T-helper 1 cell treated with Interleukin-12 subunit alpha and Interleukin-12 subunit beta and Interleukin-4 antibody, amounts not matched to agents 30 ng/mL and 1 ng/mL, for 36 hours (primary cell): ENCODE results near the gene CATSPER3. TPM values are rescaled to one million over a fixed set of nuclear protein-coding genes. Genes with fewer than 3 reads are reported as not detected.

Experiments used
- intact Hi-C: fragments of 100-400 bp; cut with micrococcal nuclease; formaldehyde crosslinking; loops from one replicate; pipeline ENCODE4 v1.15.1; 2024
- total RNA-seq: library from RNA; stranded (reverse); gene quantifications from 2 replicates; pipeline ENCODE4 v1.2.3, GENCODE V29; 2022

Gene CATSPER3
- total RNA-seq, 1 donor from 2014 or later: 1.5 TPM

DNA sequence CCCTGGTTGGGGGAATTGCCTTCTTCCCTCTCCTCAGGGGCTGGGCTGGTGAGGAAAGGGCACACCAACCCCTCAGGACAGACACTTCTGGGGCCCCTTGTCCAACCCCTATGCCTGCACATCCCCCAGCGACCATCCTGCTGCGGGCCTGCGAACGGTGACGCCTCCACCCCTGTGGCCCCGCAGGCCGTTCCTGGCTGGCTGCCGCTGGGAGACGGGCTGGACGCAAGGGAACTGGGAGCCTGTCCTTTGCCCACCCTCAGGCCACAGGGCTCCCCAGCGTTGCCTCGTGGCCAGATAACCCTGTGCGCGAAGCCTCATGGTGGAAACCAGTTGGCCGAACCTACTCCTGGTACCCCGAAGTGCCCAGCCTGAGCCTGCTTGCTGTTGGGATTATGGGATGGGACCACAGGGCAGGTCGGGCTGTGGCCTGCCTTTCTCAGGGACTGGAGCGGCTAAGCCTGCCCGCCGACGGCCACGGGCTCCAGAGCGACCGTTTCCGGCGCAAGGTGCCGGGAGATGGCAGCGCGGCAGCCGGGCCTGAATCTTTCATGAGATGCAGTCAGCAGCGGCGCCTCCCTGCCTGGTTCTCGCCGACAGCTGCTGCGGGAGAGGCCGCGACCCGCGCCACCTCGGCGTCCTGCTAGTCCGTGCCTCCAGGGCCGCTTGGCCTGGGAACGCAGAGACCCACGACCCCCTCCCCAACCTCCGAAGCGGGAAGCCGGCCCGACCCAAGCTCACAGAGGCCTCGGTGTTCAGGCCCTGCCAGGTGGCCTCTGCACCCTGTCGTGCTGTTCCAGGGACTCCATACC lies 72.8 kb downstream of the CATSPER3 start:
- intact Hi-C loops: no loop called here

DNA sequence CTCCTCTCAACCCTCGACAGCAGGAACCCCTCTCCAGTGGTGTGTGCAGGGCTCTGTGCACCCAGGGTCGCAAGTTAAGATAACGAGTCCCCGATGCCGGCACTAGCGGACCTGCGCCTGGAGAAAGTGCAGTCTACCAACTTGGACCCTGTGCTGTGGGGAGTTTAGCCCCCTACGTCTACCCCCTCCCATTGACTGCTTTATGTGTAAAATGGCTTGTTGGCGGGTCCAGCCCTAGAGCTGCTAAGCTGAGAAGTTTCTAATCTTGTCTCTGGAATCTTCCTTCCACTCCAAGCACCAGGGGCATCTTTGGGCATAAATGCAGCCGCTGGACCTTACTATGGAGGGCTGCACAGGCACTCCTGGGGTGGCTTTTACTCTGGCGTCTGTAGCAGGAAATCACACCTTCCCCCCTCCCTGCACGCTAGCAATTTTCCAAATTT lies 73.5 kb downstream of the CATSPER3 start:
- intact Hi-C loops: no loop called here

DNA sequence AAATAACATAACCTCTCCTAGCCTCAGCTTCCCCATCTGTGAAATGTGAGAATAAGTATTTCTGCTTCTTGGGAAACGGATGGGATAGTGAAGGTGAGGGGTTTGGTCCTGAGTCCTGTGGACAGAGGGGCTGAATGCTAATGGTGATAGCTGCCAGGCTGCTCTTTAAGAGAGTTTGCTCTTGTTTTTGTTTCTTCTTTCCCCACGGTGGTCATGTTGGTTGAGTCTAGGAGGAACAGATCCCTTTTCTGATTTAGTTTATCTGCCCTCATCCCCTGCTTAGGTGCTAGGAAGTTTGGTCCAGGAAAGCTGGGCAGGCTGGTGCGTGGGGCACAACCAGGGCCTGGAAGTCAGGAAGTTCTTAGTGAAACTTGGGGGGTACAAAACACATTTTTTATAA lies 74.0 kb downstream of the CATSPER3 start:
- intact Hi-C loops: no loop called here

DNA sequence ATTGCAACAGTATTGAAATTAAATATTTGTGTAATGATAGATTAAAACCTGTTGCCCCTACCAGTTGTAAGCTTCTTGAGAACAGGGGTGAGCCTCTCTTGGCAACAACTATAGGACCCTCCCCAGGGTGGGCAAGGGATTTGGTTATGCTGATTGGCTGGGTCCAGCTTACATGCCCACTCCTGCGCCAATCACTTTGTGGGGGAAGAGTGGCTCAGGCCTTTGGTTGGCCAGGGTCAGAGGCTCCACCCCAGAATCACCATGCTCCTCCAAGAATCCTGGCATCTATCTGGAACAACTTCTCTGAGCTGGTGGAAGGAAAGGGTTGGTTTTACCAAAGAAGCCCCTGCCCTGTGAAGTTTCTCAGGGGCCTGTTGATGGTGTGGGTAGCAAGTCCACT lies 74.9 kb downstream of the CATSPER3 start:
- intact Hi-C loops: no loop called here

DNA sequence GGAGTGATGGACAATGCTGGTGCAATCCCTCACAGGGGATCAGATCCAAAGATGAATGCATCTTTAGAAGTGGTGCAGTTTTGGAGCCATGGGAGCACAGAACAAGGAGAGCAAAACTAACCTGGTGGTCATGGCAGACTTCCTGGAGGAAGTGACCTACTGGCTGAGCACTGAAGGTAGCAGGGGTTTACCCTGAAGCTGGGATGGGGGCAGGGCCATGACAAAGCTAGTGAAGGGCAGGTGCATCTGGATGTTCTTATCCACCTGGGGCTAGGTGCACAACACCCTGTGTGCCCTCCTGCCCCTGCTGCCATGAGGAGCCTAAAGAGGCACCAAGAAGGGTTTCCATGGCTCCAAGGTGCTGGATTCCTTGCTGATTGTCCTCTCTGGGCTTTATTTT lies 77.8 kb downstream of the CATSPER3 start:
- intact Hi-C loops: no loop called here

DNA sequence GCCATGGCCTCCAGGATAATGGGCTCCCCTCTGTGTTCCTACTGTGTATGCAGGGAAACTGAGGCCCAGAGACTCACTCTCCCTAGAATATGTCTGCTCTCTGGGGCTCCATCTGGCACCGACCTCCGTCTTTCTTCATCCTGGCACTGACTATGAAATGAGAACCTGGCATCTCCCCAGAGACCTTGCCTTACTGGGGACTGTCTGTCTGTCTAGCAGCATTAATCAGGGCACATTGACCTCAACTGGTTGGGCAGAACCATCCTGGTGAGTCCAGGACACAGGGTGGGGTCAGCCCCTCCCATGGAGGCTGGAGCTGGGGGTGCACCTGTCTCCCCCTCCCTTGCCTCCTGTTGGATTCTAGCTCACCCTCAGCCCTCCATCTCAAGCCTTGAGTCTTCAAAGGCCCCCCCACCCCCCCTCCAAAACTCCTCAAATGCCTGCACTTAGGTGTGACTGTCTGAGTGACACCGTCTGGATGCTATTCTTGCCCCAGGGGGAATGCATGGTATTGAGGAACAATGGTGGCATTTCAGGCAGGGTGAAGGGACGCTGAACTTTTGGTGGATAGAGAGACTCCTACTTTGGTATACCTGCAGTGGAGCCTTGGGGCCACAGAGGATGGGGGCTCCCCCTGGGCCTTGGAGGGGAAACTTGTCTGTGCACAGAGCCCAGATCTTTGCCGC lies 79.1 kb downstream of the CATSPER3 start:
- intact Hi-C loops: no loop called here

DNA sequence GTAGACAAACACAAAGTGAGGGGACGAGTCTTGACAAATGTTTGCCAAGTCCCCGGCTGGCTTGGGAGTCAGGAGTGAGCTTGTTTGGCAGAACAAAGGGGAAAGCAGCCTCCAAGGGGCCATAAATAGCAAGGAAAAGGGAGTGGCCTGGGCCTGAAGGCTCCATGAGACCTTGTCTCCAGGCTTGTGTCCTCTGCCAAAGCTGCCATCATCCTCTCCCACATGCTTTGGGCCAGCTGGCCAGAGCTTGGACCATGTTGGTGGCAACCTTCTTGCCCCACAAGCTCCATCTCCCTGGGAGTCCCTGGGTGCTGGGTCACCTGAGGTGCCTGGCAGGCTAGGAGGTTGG lies 79.6 kb downstream of the CATSPER3 start:
- intact Hi-C loops: no loop called here

DNA sequence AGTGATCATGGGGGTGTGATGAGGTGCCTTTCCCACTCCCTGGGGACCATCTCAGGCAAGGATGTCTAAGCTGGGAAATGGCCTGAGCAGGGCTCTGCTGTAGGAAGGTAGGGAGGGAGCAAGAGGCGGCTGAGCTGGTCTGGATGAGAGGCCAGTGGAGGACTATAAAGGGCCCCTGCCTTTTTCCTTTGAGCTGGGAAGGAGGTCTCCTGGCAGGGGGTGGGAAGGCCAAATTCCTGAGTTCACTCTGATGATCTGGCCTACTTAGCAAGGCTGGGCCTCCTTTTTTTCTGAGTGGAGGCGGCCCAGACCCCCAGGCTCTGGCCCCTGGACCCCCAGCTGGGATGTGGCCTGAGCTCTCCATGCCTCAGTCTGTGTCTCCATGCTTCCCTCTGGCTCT lies 80.6 kb downstream of the CATSPER3 start:
- intact Hi-C loops: no loop called here

DNA sequence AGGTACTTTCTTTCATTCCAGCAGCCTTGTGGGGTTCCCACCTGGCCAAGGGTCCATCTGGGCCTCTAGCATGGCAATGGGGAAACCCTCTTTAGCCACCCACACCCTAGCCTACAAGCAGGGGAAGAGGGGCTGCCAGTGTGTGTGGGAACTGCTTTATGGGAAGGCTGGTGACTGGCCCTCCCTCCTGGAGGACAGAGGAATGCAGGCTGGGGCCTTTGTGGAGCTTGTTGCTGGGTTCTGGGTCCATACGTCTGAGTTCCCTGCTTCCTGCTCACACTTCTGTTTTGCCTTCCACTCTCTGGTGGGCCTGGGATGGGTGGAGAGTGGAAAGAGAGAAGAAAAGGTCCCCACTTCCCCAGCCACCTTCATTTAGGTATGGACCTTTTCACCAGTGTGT lies 81.2 kb downstream of the CATSPER3 start:
- intact Hi-C loops: no loop called here

DNA sequence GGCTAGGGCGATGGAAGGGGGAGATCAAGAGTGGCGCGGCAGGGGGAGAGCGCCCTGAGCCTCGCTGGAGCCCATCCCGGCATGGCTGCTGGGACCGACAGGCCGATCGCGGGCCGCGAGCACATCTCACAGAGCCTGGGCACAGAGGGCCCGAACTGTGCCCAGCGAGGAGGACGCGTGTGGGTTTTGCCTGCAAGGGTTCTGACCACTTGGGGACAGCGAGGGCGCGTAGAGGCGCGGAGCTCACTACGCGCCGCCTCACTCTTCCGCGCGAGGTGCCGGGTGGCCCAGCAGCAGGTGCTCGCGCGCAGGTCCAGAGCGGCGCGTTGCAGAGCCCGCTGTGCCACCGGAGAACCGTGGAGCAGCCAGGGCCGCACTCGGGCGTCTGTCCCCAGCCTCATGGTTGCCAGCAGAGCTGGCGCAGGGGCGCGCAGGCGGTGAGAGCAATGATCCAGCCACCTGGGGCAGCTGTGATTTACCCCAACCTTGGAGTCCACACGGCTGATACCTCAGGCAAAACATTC lies 82.6 kb downstream of the CATSPER3 start:
- intact Hi-C loops: no loop called here

DNA sequence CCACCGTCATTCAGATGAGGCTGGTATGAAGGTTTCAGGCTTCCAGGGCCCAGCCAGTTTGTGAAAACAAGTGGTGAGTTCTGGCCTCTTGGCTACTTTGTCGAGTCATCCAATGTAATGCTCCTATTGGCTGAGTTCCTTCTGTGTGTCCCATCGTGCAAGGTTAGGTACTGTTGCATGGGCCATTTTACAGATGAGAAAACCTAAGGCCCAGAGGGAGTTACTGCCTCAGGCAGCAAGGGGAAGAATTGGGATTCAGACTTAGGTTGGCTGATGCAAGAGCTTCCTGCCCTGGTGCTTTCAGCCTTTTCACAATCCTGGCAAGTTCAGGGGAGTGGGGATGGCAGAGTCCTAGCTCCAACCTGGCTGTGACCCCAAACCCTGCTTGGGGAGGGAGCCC lies 83.7 kb downstream of the CATSPER3 start:
- intact Hi-C loops: no loop called here

DNA sequence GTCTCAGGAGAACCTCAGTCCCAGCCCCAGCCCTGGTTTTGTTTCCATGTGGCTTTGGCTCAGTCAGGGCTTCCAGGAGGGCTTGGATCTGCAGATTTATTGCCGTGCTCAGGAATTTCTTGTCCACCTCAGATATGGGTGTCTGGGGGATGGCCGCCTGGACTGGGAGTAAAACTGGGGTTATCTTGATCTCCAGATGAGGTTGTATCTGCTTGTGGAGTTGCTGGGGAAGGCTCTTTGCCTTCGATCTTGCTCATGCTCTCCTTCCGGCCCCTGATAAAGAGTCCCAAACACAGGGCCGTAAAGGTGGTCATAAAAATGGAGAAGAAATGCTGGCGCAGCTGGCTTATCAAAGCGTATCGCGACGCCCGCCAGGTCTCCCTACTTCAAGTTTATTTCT lies 84.2 kb downstream of the CATSPER3 start:
- intact Hi-C loops: no loop called here

DNA sequence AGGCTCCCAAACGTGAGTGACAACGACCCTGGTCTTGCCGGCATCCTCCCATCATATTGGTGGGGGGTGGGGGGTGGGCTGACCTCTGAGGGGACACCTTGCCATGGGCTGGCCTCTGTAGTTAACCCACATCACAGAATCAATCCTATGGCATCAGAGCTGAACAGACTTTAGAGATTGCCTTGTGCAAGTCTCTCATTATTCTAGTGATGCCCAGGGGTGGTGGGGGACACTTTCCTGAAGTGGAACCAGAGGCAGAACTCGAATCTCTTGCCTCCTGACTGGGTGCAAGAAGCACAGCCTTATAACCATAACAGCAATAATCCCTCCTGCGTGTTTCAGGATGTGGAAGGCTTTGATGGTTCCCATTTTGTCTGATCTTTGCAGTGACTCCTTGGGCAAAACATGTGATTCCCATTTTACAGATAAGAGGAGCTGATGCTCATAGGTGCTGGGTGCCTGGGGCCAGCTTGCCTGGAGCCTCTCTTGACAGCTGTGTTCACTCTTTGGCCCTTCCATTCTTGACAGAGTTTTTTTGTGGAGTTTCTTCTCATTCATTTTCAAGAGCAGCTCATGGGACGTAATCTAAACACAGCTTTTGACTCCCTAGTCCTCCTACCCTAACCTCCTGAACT lies 84.9 kb downstream of the CATSPER3 start:
- intact Hi-C loops: no loop called here

DNA sequence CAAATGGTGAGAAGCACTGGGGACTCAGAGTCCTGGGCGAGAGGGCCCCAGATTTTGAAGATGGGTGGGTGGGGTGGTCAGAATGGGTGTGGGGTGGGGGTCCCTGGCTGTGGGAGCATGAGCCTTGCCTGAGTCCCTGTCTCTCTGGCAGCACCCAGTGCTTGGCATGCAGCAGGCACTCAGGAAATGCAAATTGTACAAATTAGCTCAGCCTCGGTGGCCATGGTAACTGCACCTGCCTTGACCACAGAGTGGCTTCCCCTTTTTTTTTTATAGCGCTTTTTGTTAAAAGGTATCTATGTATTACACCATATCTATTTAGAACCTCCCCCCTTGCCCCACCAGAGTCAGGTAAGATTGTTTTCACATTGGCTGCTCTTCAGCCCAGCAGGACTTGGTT lies 85.6 kb downstream of the CATSPER3 start:
- intact Hi-C loops: no loop called here

DNA sequence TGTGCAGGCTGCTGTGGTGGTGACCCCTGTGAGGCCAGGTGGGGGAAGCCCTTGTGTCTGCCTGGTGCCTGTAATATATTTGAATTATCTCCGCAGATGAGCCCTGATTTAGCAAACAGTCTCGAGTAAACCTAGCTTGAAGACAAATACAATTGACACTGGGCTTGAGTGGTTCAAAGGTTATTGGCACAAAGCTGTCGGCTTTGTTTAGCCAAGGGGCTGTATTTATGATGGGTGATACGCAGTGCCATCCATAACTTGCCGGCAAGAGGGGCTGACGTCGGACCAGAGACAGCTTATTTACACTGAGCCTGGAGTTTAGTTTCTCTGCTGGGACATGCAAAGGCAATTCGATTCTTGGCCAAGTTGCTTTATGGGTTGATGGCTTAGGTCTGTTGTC lies 86.3 kb downstream of the CATSPER3 start:
- intact Hi-C loops: no loop called here

DNA sequence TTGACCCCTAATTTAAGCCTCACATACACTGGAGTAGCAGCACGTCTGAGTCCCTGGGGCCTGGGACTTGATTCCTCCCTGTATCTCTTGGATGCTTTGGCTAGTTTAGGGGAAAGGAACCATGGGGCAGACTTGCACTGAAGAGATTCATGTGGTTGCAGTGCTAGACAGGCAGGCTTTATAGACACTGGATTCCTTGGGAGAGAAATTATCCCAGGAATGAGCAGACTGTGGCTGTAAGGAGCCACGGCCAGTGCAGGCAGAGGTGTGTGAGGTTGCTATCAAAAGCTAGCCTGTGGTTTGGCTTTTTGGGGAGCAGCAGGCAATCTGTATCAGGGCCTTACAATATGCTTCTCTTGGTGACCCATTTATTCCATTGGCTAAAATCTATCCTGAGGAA lies 86.8 kb downstream of the CATSPER3 start:
- intact Hi-C loops: no loop called here

DNA sequence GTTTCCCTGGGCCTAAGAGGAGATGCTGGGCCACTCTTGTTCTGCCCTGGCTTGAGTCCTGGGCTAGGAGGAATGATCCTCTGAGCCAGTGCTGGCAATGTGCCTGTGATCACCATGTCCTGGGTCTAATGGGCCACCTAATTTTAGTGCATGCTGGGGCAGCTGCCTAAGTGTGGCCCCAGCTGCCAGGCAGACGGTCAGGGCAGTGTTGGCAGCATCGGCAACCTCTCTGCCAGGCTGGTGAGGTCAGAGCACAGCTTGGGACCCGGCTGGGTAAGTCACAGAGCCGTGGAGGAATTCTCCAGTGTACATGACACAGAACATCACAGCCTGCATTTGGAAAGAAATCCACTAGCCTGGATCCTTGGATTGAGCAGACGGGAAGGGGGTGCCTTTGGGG lies 87.7 kb downstream of the CATSPER3 start:
- intact Hi-C loops: no loop called here

DNA sequence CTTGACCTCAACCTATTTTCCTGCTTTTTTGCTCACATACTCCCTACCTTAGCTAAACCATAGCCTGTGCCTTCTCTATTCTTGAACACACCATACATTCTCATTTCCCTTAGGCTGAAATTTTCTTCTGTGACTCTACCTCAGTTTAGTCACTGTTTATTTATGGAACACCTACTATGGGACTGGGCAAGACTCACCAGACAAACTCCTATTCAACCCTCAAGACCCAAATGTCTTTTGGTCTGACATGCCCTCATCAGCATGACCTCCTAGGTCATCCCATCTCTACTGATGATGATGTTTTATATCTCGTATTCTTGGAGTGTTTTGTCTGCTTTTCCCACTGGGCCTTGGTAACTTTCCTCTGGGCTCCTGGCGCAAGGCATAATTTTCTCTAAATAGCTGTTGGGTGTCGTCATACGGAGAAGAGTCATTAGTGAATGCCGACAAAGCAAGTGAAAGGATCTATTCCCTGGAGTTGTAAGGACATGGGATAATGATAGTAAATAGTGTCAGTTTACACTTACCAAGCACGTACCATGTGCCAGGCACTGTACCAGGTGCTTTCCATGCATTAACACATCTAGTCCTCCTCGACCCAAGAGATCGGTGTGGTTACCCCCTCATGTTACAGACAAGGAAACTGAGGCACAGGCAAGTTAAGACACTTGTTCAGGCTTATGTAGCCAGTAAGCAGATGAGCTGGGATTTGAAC lies 88.8 kb downstream of the CATSPER3 start:
- intact Hi-C loops: no loop called here

DNA sequence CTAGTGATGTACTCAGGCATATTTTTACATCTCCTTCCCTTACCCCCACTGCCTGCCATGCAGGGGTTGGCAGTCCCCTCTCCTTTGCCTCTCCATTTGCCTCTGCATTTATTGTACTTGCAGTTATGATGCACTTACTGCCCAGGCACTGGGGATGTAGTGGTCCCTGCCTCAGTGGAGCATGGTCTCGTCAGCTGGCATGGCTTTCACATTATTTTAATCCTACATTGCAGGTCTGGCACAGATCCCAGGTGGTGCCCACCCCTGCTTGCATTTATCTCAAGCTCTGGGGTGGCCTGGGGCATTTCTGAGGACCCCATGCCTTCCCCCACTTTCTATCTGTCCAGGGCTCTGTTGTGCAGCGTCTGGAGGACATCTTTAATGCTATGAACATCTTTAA lies 89.5 kb downstream of the CATSPER3 start:
- intact Hi-C loops: no loop called here

DNA sequence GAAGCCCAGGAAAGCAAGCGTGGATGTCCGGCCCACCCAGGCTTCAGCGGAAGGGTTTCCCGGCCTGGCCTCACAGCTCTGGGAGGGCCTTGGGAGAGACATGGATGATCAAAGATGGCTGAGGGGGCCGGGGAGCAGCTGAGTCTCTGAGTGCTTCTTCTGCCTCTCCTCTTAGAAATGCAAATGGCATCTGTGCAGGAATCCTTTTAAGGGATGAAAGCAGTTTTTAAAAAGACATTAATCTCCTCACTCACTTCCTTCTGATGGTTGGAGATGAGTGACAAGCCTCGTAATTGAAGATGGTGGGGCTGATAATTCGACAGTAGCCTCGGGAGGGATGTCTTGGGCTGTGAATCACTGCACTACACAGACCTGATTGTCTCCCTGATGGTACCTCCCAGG lies 90.6 kb downstream of the CATSPER3 start:
- intact Hi-C loops: no loop called here

DNA sequence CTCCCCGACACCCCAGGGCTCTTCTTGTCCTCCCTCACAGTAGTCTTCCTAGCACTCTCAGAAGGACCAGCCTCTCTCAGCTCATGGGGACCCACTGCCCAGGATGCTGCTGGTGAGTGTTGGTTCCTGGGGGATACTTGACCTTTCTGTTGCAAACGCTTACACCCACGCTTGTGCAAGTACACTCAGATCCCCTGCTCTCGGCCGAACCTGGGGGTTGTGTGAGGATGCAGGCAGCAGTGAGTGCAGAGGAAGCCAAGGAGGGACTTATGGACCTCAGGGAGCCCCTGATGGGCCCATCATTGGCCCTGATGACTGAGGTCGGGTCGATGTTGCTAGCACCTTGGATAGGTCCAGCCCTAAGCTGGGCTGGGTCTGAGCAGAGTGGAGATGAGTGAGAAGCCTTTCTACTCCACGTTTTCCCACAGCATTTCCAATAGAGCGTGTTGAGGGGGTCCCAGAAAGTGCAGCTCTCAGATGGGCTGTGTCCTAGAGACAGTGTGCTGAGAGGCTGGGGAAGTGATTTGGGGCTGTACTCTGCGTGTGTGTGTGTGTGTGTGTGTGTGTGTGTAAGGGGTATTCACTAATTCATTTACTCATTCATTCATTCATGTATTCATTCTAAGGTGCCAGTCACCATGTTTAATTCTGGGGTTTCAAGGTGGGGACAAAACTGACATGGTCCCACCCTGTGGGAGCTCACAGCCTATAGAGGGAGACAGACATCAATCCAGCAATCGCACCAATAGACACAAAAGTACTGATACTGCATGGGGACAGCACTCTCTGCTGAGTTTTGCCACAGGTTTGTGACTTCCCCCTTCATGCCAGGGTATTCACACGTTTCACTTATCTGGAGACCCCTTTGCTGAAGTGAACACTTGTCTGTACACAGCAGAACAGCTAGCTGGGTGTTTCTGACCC lies 91.6 kb downstream of the CATSPER3 start:
- intact Hi-C loops: no loop called here
